ENCODE data around the gene UACA. TPM values are rescaled to one million over a fixed set of nuclear protein-coding genes. Genes with fewer than 3 reads are reported as not detected.

The UACA gene
- total RNA-seq, 1 donor from 2014 or later = 18.2 TPM

- FAIRE-seq (no peak), DNase-seq (ENCODE audit: low read depth) (peak; percentile 71)
- Histone ChIP-seq H3K27me3 (ENCODE audit: control insufficient read depth, insufficient read depth, low read length) (no peaks in the 10 kb centered on the region), H3K36me3 (ENCODE audit: control insufficient read depth, insufficient read depth, low read length) (no peaks in the 10 kb centered on the region), H3K4me3 (ENCODE audit: low read depth, low read length) (no peak overlapping the region)
- no peak for TF ChIP-seq CTCF (IDR thresholded peaks at IDR 0.05; ENCODE audit: insufficient read depth, low read length, severe bottlenecking)
These were observed 112.6 kb downstream of the UACA start for GRCh38 chr15:70650567-70651302.

- H3K27me3 ChIP-seq (ENCODE audit: control insufficient read depth, insufficient read depth, low read length) = no peaks in the 10 kb centered on the region
- H3K4me3 ChIP-seq (ENCODE audit: low read depth, low read length) = no peak overlapping the region
- DNase-seq (ENCODE audit: low read depth) (no peak), FAIRE-seq (no peak)
- TF ChIP-seq CTCF (IDR thresholded peaks at IDR 0.05; ENCODE audit: insufficient read depth, low read length, severe bottlenecking) = no peak
- H3K36me3 ChIP-seq (ENCODE audit: control insufficient read depth, insufficient read depth, low read length) = no peaks in the 10 kb centered on the region
These were observed 116.0 kb downstream of the UACA start for GRCh38 chr15:70647396-70647795.

GRCh38 chr15:70646169-70646568, 117.2 kb downstream of the UACA start:
- no peak overlapping the region for H3K4me3 ChIP-seq (ENCODE audit: low read depth, low read length)
- H3K36me3 ChIP-seq (ENCODE audit: control insufficient read depth, insufficient read depth, low read length) = no peaks in the 10 kb centered on the region
- TF ChIP-seq CTCF (IDR thresholded peaks at IDR 0.05; ENCODE audit: insufficient read depth, low read length, severe bottlenecking) = no peak
- DNase-seq (ENCODE audit: low read depth) = no peak
- no peaks in the 10 kb centered on the region for H3K27me3 ChIP-seq (ENCODE audit: control insufficient read depth, insufficient read depth, low read length)
- no peak for FAIRE-seq

- H3K27me3 ChIP-seq (ENCODE audit: control insufficient read depth, insufficient read depth, low read length) = no peaks in the 10 kb centered on the region
- no peak for TF ChIP-seq CTCF (IDR thresholded peaks at IDR 0.05; ENCODE audit: insufficient read depth, low read length, severe bottlenecking)
- DNase-seq (ENCODE audit: low read depth) (peak; percentile 30), FAIRE-seq (no peak)
- no peaks in the 10 kb centered on the region for H3K36me3 ChIP-seq (ENCODE audit: control insufficient read depth, insufficient read depth, low read length)
- H3K4me3 ChIP-seq (ENCODE audit: low read depth, low read length) = no peak overlapping the region
These were observed 119.6 kb downstream of the UACA start for GRCh38 chr15:70643783-70644125.

GRCh38 chr15:70643106-70643782, 120.1 kb downstream of the UACA start:
- Histone ChIP-seq H3K27me3 (ENCODE audit: control insufficient read depth, insufficient read depth, low read length) (no peaks in the 10 kb centered on the region), H3K36me3 (ENCODE audit: control insufficient read depth, insufficient read depth, low read length) (no peaks in the 10 kb centered on the region), H3K4me3 (ENCODE audit: low read depth, low read length) (no peak overlapping the region)
- DNase-seq (ENCODE audit: low read depth) = no peak
- TF ChIP-seq CTCF (IDR thresholded peaks at IDR 0.05; ENCODE audit: insufficient read depth, low read length, severe bottlenecking) = no peak
- FAIRE-seq = no peak

Measured in bronchial epithelial cell (primary cell).